Esophagus (tissue), 2 donors: ENCODE results near the gene RAB4A. TPM values are rescaled to one million over a fixed set of nuclear protein-coding genes. Genes with fewer than 3 reads are reported as not detected.

Experiments
- H3K27ac ChIP-seq, 2 donors: one replicate each; pipeline ENCODE4 v1.5.1; 2013; ENCODE audit warnings: low read depth in 2 of 2, mild to moderate bottlenecking in 2 of 2, inconsistent platforms in 1 of 2, low read length in 1 of 2, moderate library complexity in 1 of 2
- H3K27me3 ChIP-seq, 2 donors: one replicate each; pipeline ENCODE4 v1.6.1; 2013; ENCODE audit warnings: low read length in 2 of 2, control low read depth in 1 of 2, mild to moderate bottlenecking in 1 of 2; ENCODE audit not compliant: insufficient read depth in 2 of 2, control insufficient read depth in 1 of 2
- H3K36me3 ChIP-seq, 2 donors: one replicate each; pipeline ENCODE4 v1.6.1; 2013; ENCODE audit warnings: low read length in 1 of 2; ENCODE audit not compliant: control insufficient read depth in 2 of 2, insufficient read depth in 2 of 2
- H3K4me1 ChIP-seq, 2 donors: one replicate each; pipeline ENCODE4 v1.6.1; 2013; ENCODE audit warnings: low read length in 1 of 2; ENCODE audit not compliant: control insufficient read depth in 2 of 2, insufficient read depth in 2 of 2
- H3K4me3 ChIP-seq, 2 donors: one replicate each; pipeline ENCODE4 v1.5.1; 2013; ENCODE audit warnings: low read length in 2 of 2, mild to moderate bottlenecking in 2 of 2, low read depth in 1 of 2, moderate library complexity in 1 of 2
- H3K9me3 ChIP-seq, 2 donors: one replicate each; pipeline ENCODE4 v1.6.1; 2013; ENCODE audit warnings: mild to moderate bottlenecking in 2 of 2, low read depth in 1 of 2, low read length in 1 of 2, moderate library complexity in 1 of 2; ENCODE audit not compliant: control insufficient read depth in 2 of 2, insufficient read depth in 1 of 2
- WGBS, 2 donors: extraction: QIAGEN DNeasy Blood & Tissue Kit; methylation state at CpG; one replicate each; pipeline ENCODE4 v1.1.7; 2013; 5-methylcytosine and 5-hydroxymethylcytosine counted together
- polyA plus RNA-seq, 2 donors: library from polyadenylated mRNA; stranded (reverse); fragments of 200-250 nt; gene quantifications; one replicate each; pipeline ENCODE4 v1.2.3, GENCODE V29; 2013
- donor health status: healthy with polysubstance abuse.
- donor health status: Bipolar disorder and iron deficiency.

The RAB4A gene
- polyA plus RNA-seq, 2 donors, result 15.0 to 36.6 TPM

- peaks cover 6 to 23% of the 10 kb centered on the region in 2 donors for H3K36me3 ChIP-seq
- no peak overlapping the region for H3K4me3 ChIP-seq
- no peak overlapping the region for H3K27ac ChIP-seq
- 91 to 93% methylated on average over 6 of the region's 6 CpGs for WGBS, 2 donors
- H3K27me3 ChIP-seq, result no peaks in the 10 kb centered on the region
- no peaks in the 10 kb centered on the region for H3K4me1 ChIP-seq
- no peaks in the 10 kb centered on the region for H3K9me3 ChIP-seq
Observed at GRCh38 chr1:229300099-229300757, 29.3 kb downstream of the RAB4A start.

DNA sequence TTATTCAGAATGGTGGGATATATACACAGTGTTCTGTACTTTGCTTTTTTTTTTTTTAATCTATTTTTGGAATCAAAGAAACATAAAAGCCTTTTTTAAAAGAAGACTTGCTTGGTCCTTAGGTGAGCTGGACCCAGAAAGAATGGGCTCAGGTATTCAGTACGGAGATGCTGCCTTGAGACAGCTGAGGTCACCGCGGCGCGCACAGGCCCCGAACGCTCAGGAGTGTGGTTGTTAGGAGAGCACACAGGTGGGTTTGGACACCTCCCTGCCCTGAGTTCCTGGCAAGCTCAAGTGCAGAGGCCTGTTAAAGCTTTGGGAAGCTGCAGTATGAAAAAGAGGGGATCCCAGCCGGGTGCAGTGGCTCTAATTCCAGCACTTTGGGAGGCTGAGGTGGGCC, 31.8 kb downstream of the RAB4A start:
- H3K4me1 ChIP-seq, result no peaks in the 10 kb centered on the region
- H3K27me3 ChIP-seq, result no peaks in the 10 kb centered on the region
- no peaks in the 10 kb centered on the region for H3K9me3 ChIP-seq
- WGBS, 2 donors, result 96% methylated on average over 8 of the region's 8 CpGs
- H3K27ac ChIP-seq, result no peak overlapping the region
- no peak overlapping the region for H3K4me3 ChIP-seq
- peaks cover 6 to 25% of the 10 kb centered on the region in 2 donors for H3K36me3 ChIP-seq

DNA sequence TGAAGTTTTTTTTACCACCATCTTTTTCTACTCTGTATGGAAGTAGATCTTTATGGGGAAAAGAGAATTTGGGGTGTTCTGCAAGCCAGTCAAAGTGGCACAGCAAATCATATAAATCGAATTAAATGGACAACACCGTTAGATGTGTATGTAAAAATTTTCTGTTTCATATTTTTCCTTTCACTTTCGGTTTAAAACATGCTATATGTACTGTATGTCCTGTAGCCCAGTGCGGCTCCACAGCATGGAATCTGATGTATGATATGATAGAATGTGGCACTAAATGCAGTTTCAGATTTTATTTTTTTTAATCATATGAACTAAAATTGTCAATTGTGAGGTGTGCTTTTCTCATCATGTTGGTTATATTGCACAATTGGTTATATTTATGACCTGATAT, 32.9 kb downstream of the RAB4A start:
- 89 to 93% methylated on average over 4 of the region's 4 CpGs for WGBS, 2 donors
- Histone ChIP-seq H3K4me3 (no peak overlapping the region), H3K27ac (no peak overlapping the region), H3K36me3 (peaks cover 13 to 21% of the 10 kb centered on the region in 2 donors), H3K9me3 (no peaks in the 10 kb centered on the region), H3K27me3 (no peaks in the 10 kb centered on the region), H3K4me1 (no peaks in the 10 kb centered on the region)

DNA sequence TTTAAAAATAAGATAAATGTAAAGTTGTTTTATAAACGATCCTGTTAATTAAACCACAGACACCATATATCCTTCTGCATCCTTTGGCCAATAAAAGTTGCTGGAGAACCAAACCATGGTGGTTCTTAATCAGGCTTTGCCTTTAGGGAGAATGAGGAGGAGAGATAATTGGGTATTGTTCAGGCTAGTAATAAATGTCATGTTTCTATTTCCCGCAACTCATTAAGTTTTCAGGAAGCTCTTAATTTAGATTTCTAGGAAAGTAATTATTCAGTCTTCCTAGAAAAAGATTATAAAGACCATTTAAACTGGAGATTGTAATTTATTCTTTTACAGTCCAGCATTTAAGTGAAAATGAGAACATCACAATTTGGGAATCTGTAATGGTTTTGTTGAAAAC, 34.5 kb downstream of the RAB4A start:
- no peak overlapping the region for H3K27ac ChIP-seq
- no peaks in the 10 kb centered on the region for H3K9me3 ChIP-seq
- no peaks in the 10 kb centered on the region for H3K27me3 ChIP-seq
- no peak overlapping the region for H3K4me3 ChIP-seq
- H3K36me3 ChIP-seq, result peaks cover 7 to 10% of the 10 kb centered on the region in 2 donors
- 75 to 77% methylated on average over 2 of the region's 2 CpGs for WGBS, 2 donors
- no peaks in the 10 kb centered on the region for H3K4me1 ChIP-seq

GRCh38 chr1:229309074-229309473, 38.2 kb downstream of the RAB4A start:
- peaks cover 5 to 15% of the 10 kb centered on the region in 2 donors for H3K36me3 ChIP-seq
- peaks cover 0 to 2% of the 10 kb centered on the region in 2 donors for H3K9me3 ChIP-seq
- H3K27ac ChIP-seq, result no peak overlapping the region
- H3K27me3 ChIP-seq, result no peaks in the 10 kb centered on the region
- WGBS, 2 donors, result 73 to 85% methylated on average over 1 of the region's 1 CpG
- H3K4me3 ChIP-seq, result no peak overlapping the region
- no peaks in the 10 kb centered on the region for H3K4me1 ChIP-seq

DNA sequence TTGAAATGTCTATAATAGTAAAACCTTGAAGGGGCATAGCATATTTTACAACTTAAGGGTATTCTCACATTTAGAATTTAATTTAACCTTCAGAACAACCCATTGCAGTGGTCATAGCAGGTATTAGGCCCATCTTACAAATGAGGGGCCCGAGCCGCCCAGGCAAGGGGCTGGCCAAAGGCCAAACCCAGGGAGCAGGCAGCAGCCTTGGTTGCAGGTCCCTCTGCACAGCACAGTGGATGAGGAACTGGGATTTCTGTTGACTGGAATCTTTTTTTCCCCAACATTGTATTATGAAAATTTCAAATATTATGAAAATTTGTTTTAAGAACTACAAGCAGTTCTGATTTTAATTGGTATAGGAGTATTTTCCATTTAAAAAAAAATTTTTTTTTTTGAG, 38.8 kb downstream of the RAB4A start:
- Histone ChIP-seq H3K27me3 (no peaks in the 10 kb centered on the region), H3K4me1 (no peaks in the 10 kb centered on the region), H3K36me3 (peaks cover 5 to 15% of the 10 kb centered on the region in 2 donors), H3K27ac (no peak overlapping the region), H3K9me3 (peaks cover 0 to 2% of the 10 kb centered on the region in 2 donors), H3K4me3 (no peak overlapping the region)
- WGBS, 2 donors, result 90 to 91% methylated on average over 2 of the region's 2 CpGs

DNA sequence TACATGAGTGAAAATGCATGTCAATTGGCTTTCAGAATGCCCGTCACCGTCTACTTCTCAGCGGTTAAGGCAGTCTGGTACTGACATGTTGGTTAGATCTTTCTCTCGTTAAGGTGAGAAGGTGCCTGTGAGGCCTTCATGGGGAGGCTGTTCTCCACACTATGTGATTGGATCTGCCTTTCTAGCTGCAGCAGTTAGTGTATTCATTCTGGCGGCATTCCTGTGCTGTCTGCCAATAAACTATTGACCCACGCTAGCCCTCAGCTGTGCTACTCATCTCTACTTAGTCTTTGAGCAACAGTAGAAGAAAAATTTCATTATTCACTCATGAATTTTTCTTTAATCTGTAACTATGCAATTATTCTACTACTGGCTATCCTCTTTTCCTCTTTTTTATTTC, 39.9 kb downstream of the RAB4A start:
- WGBS, 2 donors, result 76 to 80% methylated on average over 6 of the region's 6 CpGs
- H3K36me3 ChIP-seq, result peaks cover 5 to 15% of the 10 kb centered on the region in 2 donors

GRCh38 chr1:229316166-229316565, 45.3 kb downstream of the RAB4A start:
- Histone ChIP-seq H3K4me3 (no peak overlapping the region), H3K4me1 (no peaks in the 10 kb centered on the region), H3K27ac (no peak overlapping the region), H3K27me3 (no peaks in the 10 kb centered on the region), H3K36me3 (peaks cover 9 to 12% of the 10 kb centered on the region in 2 donors), H3K9me3 (no peaks in the 10 kb centered on the region)
- WGBS, 2 donors, result 71% methylated on average over 2 of the region's 2 CpGs

More for the DNA sequence above, 39.9 kb downstream of the RAB4A start:
- no peak overlapping the region for H3K27ac ChIP-seq
- peaks cover 0 to 2% of the 10 kb centered on the region in 2 donors for H3K9me3 ChIP-seq
- no peaks in the 10 kb centered on the region for H3K4me1 ChIP-seq
- H3K4me3 ChIP-seq, result no peak overlapping the region
- H3K27me3 ChIP-seq, result no peaks in the 10 kb centered on the region

DNA sequence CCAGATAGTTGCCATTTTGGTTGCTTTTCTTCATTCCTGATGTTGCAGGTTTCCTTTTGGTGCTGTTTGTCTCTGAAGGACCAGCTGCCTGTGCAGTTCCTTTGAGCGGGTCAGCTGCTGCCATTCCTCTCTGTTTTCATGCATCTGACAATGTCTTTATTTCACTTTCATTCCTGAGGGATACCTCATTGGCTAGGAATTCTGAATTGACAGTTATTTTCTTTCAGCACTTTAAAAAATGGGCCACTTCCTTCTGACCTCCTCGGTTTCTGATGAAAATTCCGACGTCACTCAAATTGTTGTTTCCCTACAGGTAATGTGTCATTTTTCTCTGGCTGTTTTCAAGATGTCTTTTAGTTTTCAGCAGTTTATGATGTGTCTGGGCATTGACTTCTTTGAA, 47.1 kb downstream of the RAB4A start:
- no peak overlapping the region for H3K4me3 ChIP-seq
- no peak overlapping the region for H3K27ac ChIP-seq
- 88 to 92% methylated on average over 4 of the region's 4 CpGs for WGBS, 2 donors
- peaks cover 6 to 10% of the 10 kb centered on the region in 2 donors for H3K36me3 ChIP-seq
- H3K27me3 ChIP-seq, result no peaks in the 10 kb centered on the region
- H3K9me3 ChIP-seq, result no peaks in the 10 kb centered on the region
- no peaks in the 10 kb centered on the region for H3K4me1 ChIP-seq

- Histone ChIP-seq H3K9me3 (no peaks in the 10 kb centered on the region), H3K27ac (no peak overlapping the region), H3K36me3 (peaks cover 4 to 6% of the 10 kb centered on the region in 2 donors), H3K4me1 (no peaks in the 10 kb centered on the region), H3K27me3 (no peaks in the 10 kb centered on the region), H3K4me3 (no peak overlapping the region)
- 95 to 97% methylated on average over 7 of the region's 7 CpGs for WGBS, 2 donors
Observed at GRCh38 chr1:229319487-229319886, 48.6 kb downstream of the RAB4A start.
